Activated T-cell treated with anti-CD3 and anti-CD28 coated beads, Interleukin-2, amount 50 U/mL, for 72 hours (primary cell): Measurements from ENCODE around the gene TYMS. TPM values are rescaled to one million over a fixed set of nuclear protein-coding genes. Genes with fewer than 3 reads are reported as not detected.

Experiments used
- ATAC-seq, 2 donors: fragments of 150-1000 bp; cut with Tn5 transposase; replicated peaks in 1 of 2; 2 replicates each; pipeline ENCODE4 v1.10.0; 2021; ENCODE audit warnings: moderate library complexity in 2 of 2, mild to moderate bottlenecking in 1 of 2
- DNase-seq, 2 donors: peaks; one replicate each; pipeline ENCODE4 v3.0.0; 2021 to 2022; ENCODE audit warnings: mixed read lengths in 1 of 2
- H3K27ac Mint-ChIP-seq: one replicate; pipeline ENCODE4 v1.8.0; 2022; ENCODE audit warnings: mild to moderate bottlenecking, moderate library complexity, mixed read lengths
- H3K27me3 Mint-ChIP-seq: one replicate; pipeline ENCODE4 v1.8.0; 2022; ENCODE audit warnings: low read depth, mixed read lengths
- H3K36me3 Mint-ChIP-seq, 2 donors: one replicate each; pipeline ENCODE4 v1.8.0; 2022; ENCODE audit warnings: mixed read lengths in 2 of 2, mild to moderate bottlenecking in 1 of 2; ENCODE audit not compliant: insufficient read depth in 2 of 2
- H3K4me1 Mint-ChIP-seq: one replicate; pipeline ENCODE4 v1.8.0; 2022; ENCODE audit warnings: low read depth, mixed read lengths
- H3K4me3 Mint-ChIP-seq, 2 donors: one replicate each; pipeline ENCODE4 v1.8.0; 2022; ENCODE audit warnings: mild to moderate bottlenecking in 2 of 2, mixed read lengths in 2 of 2, moderate library complexity in 2 of 2
- H3K9me3 Mint-ChIP-seq, 2 donors: one replicate each; pipeline ENCODE4 v1.8.0; 2022; ENCODE audit warnings: mixed read lengths in 2 of 2
- total RNA-seq, 2 donors: library from RNA; stranded (reverse); gene quantifications; one replicate each; pipeline ENCODE4 v1.2.3, GENCODE V29; 2022

TYMS gene
- total RNA-seq, 2 donors from 2014 or later: 163 to 236 TPM

DNA sequence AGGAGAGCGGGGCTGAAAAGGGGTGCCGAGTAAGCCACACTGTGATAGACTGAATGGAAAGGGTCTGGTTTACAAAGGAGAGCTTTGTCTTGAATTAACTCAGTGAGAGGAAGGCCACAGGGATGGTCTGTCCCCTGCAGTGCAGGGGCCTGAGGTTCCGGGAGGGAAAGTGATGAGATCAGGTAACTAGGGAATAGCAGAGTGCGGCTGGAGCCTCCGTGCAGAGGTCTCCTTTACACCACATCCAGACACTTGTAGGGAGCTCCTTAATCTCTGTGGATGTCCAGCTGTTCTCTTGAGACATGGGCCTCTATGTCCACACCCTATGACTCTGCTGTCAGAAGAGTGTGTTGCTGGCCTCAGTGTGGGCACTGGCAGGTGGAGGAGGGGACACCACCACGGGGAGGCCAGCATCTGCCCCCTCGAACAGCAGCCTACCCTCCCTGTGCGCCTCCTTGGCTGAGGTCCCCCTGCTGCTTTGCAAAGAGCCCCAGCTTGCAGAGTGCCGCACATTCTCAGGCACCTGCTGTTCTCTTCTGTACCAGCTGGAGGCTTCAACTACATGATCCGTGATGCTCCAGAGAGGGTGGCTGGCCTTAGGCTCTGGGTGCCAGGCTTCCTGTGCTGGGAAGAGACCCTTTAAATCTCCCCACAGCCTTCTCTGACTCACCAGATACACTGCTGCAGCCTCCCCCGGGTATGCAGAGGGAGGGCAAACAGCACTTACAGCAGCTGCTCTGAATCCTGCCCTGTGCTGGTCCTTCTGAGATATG, 29.1 kb downstream of the TYMS start:
- Mint-ChIP-seq H3K4me1 (peaks cover 19% of the 10 kb centered on the region), H3K27ac (peak overlapping the region; percentile 70)
- ATAC-seq: no peak

DNA sequence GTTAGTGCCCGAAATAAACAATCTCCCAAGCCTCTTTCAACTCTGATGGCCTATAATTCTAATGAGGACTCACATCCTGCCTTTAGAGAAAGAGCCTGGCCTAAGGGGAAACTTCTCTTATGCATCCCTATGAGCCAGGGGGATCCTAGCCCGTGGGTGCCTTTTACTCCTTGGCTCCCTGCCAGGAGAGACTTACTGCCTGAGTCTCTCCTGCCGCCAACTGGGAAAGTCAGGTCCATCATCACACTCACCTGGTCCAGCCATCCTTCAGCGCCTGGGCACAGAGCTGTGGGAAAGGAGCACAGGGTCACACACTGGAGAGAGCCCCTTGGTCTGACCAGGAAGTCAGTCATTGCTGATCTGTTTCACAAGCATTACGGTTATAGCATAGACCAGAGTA, 30.9 kb downstream of the TYMS start:
- Mint-ChIP-seq H3K27ac (no peak overlapping the region), H3K4me1 (peaks cover 1% of the 10 kb centered on the region), H3K4me3 (no peak overlapping the region), H3K9me3 (no peaks in the 10 kb centered on the region), H3K27me3 (no peaks in the 10 kb centered on the region), H3K36me3 (peaks cover 9 to 16% of the 10 kb centered on the region in 2 donors)
- ATAC-seq: no peak
- no peak for DNase-seq

More for the DNA sequence above, 29.1 kb downstream of the TYMS start:
- Mint-ChIP-seq H3K27me3 (no peaks in the 10 kb centered on the region), H3K36me3 (peaks cover 15 to 27% of the 10 kb centered on the region in 2 donors), H3K4me3 (no peak overlapping the region), H3K9me3 (no peaks in the 10 kb centered on the region)
- no peak for DNase-seq

- peaks cover 12% of the 10 kb centered on the region for H3K4me1 Mint-ChIP-seq
- peaks cover 1 to 21% of the 10 kb centered on the region in 2 donors for H3K36me3 Mint-ChIP-seq
- no peaks in the 10 kb centered on the region for H3K9me3 Mint-ChIP-seq
- H3K27me3 Mint-ChIP-seq: no peaks in the 10 kb centered on the region
- no peak overlapping the region for H3K27ac Mint-ChIP-seq
- no peak overlapping the region for H3K4me3 Mint-ChIP-seq
- no peak for DNase-seq
- no peak for ATAC-seq
Measured at GRCh38 chr18:692824-693223, 35.4 kb downstream of the TYMS start.

GRCh38 chr18:693466-694187, 36.2 kb downstream of the TYMS start:
- ATAC-seq (no peak), DNase-seq (no peak)
- Mint-ChIP-seq H3K4me3 (no peak overlapping the region), H3K4me1 (peaks cover 12% of the 10 kb centered on the region), H3K27me3 (no peaks in the 10 kb centered on the region), H3K9me3 (no peaks in the 10 kb centered on the region), H3K36me3 (peaks cover 1 to 20% of the 10 kb centered on the region in 2 donors), H3K27ac (no peak overlapping the region)

DNA sequence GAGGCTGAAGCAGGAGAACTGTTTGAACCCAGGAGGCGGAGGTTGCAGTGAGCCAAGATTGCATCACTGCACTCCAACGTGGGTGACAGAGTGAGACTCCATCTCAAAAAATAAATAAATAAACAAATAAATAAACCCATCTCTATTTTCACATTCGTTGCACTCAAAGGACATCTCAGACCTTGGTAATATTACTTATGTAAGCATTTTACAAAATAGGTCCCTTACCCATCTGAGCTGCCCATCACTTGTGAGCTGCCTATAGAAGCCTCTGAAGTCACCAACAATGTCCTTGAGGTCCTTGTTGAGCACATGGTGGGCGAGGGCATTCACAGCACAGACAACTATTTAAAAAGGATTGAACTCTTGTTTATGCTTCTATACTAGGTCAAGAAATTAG, 39.6 kb downstream of the TYMS start:
- DNase-seq (no peak), ATAC-seq (no peak)
- Mint-ChIP-seq H3K27me3 (no peaks in the 10 kb centered on the region), H3K4me3 (no peak overlapping the region), H3K27ac (no peak overlapping the region), H3K9me3 (no peaks in the 10 kb centered on the region), H3K4me1 (peaks cover 12% of the 10 kb centered on the region), H3K36me3 (peaks cover 1 to 18% of the 10 kb centered on the region in 2 donors)

GRCh38 chr18:697800-698199, 40.3 kb downstream of the TYMS start:
- H3K36me3 Mint-ChIP-seq: peaks cover 2 to 18% of the 10 kb centered on the region in 2 donors
- peaks cover 14% of the 10 kb centered on the region for H3K4me1 Mint-ChIP-seq
- no peak overlapping the region for H3K27ac Mint-ChIP-seq
- H3K27me3 Mint-ChIP-seq: no peaks in the 10 kb centered on the region
- H3K9me3 Mint-ChIP-seq: no peaks in the 10 kb centered on the region
- DNase-seq (no peak), ATAC-seq (no peak)
- H3K4me3 Mint-ChIP-seq: no peak overlapping the region

GRCh38 chr18:703213-703967, 45.9 kb downstream of the TYMS start:
- H3K36me3 Mint-ChIP-seq: peaks cover 5 to 21% of the 10 kb centered on the region in 2 donors
- no peaks in the 10 kb centered on the region for H3K27me3 Mint-ChIP-seq
- no peak for DNase-seq
- peak overlapping the region; percentile 4 to 7 for H3K4me3 Mint-ChIP-seq
- peaks cover 35% of the 10 kb centered on the region for H3K4me1 Mint-ChIP-seq
- peak; percentile 13 to 25 for ATAC-seq
- H3K9me3 Mint-ChIP-seq: no peaks in the 10 kb centered on the region
- peak overlapping the region; percentile 64 for H3K27ac Mint-ChIP-seq

DNA sequence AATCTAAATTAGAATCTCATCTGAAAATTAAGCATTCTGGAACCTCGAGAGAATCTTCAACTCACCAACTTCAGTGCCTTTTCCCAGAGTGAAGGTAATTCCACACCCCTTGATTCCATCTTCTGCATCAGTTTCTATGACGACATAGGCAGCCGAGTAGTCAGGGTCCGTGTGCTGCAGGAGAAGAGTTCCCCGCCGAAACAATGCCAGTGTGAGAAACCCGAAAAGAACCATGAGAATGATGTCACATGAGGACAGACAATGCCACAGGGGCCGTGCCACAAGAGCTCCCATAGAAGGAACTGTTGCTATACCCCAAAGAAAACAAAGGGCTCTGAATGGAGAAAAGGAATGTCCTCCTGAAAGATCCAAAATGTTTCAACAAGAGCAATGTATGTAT, 49.0 kb downstream of the TYMS start:
- Mint-ChIP-seq H3K27me3 (no peaks in the 10 kb centered on the region), H3K4me1 (peaks cover 65% of the 10 kb centered on the region), H3K27ac (no peak overlapping the region), H3K9me3 (no peaks in the 10 kb centered on the region), H3K4me3 (no peak overlapping the region), H3K36me3 (peaks cover 14 to 32% of the 10 kb centered on the region in 2 donors)
- ATAC-seq: no peak
- no peak for DNase-seq

- Mint-ChIP-seq H3K27ac (no peak overlapping the region), H3K4me3 (no peak overlapping the region), H3K4me1 (peaks cover 62% of the 10 kb centered on the region), H3K27me3 (no peaks in the 10 kb centered on the region), H3K36me3 (peaks cover 14 to 34% of the 10 kb centered on the region in 2 donors), H3K9me3 (no peaks in the 10 kb centered on the region)
- ATAC-seq: no peak
- DNase-seq: no peak
Measured at GRCh38 chr18:708096-708495, 50.6 kb downstream of the TYMS start.

DNA sequence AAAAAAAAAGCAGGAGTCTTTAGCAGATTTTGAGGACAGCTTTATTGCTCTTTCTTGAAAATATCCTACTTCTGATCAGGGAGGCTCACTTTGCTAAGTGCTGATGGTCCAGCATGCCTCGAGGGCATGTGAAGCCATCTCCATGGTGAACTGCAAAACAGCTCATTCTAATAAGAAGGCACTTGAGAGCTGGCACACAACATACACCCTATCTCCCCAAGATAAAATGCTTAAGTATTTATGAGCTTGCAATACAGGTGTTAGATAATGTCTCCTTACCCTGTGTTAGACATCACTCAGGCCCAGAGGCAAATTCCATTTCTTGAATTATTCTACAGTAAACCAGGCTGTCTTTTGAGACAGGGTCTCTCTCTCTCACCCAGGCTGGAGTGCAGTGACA, 52.3 kb downstream of the TYMS start:
- H3K4me1 Mint-ChIP-seq: peaks cover 47% of the 10 kb centered on the region

DNA sequence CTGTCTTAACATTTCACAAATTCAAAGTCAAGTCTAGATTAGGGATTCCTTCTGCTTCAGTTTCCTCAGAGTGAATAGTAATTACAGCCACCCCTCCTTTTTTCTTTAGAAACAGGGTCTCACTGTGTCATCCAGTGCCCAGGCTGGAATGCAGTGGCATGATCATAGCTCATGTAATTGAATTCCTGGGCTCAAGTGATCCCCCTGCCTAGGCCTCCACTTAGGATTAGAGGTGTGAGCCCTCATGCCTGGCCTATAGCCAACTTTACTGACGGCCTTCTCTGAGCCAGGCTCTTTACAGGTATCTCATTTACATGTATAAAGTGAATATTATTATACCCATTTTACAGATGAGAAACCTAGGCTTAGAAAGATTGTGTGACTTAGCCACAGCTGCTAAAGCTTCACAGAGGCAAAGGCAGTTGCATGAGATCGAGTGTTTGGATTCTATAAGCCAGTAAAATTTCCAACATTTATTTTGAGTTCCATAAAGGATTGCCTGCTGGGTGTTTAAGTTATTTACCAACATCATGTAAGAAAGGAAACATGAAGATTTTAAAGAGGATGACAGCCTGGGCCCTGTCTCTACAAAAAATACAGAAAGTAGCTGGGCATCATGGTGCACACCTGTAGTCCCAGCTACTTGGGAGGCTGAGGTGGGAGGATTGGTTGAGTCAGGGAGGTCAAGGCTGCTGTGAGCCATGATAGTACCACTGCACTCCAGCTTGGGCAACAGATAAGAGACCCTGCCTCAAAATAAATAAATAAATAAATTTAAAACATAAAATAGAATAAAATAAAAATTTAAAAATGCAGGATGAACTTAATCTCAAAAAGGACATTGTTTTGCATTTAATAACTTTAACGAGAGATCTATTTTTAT, 53.2 kb downstream of the TYMS start:
- H3K4me3 Mint-ChIP-seq: peak overlapping the region; percentile 95 to 99
- ATAC-seq: no peak
- no peak for DNase-seq
- peaks cover 12 to 18% of the 10 kb centered on the region in 2 donors for H3K36me3 Mint-ChIP-seq
- peak overlapping the region; percentile 98 for H3K27ac Mint-ChIP-seq
- H3K4me1 Mint-ChIP-seq: peaks cover 51% of the 10 kb centered on the region
- H3K9me3 Mint-ChIP-seq: no peaks in the 10 kb centered on the region
- H3K27me3 Mint-ChIP-seq: no peaks in the 10 kb centered on the region

More for the DNA sequence above, 52.3 kb downstream of the TYMS start:
- Mint-ChIP-seq H3K27ac (no peak overlapping the region), H3K9me3 (no peaks in the 10 kb centered on the region), H3K4me3 (no peak overlapping the region), H3K36me3 (peaks cover 14 to 27% of the 10 kb centered on the region in 2 donors), H3K27me3 (no peaks in the 10 kb centered on the region)
- DNase-seq (no peak), ATAC-seq (no peak)

DNA sequence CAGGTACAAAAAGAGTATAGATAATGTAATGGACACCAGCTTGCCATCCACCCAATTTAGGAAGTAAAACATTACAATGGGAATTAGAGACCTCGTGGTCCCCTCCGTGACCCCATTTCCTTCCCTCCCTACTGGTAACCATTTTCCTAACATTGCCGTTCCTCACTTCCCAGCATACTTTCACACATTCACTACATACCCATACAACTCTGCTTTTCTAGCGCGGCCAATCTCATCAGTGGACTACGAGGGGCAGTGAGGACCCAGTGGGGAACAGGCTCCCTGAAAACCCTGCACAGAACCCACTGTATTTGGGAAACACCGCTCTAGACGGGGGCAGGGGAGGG, 53.8 kb downstream of the TYMS start:
- H3K4me1 Mint-ChIP-seq: peaks cover 54% of the 10 kb centered on the region
- no peak for DNase-seq
- ATAC-seq: no peak

More for the DNA sequence above, 53.8 kb downstream of the TYMS start:
- Mint-ChIP-seq H3K4me3 (peak overlapping the region; percentile 95 to 99), H3K36me3 (peaks cover 12 to 18% of the 10 kb centered on the region in 2 donors), H3K9me3 (peaks cover 0 to 2% of the 10 kb centered on the region in 2 donors), H3K27ac (peak overlapping the region; percentile 98), H3K27me3 (no peaks in the 10 kb centered on the region)
